Caco-2 (cell line): ENCODE data around the gene POLD2. TPM values are rescaled to one million over a fixed set of nuclear protein-coding genes. Genes with fewer than 3 reads are reported as not detected.
A peak's percentile ranks its signal among the peaks of the same experiment; 100 is the strongest.

Experiments used
- BruUV-seq: library from RNA; stranded (reverse); fragments of 400-500 nt; replicated peaks from 2 replicates; lab custom pipeline; 2021; lab: Mats Ljungman, UMichigan
- CTCF ChIA-PET: fragments of 300-600 bp; sonication (Branson Sonifier 250); formaldehyde crosslinking; loops from one replicate; lab custom pipeline; 2022; ENCODE audit warnings: antibody characterized with exemption; lab: Charles Lee
- POLR2A ChIA-PET: fragments of 300-600 bp; sonication (Branson Sonifier 250); formaldehyde crosslinking; loops from one replicate; lab custom pipeline; 2022; ENCODE audit warnings: antibody characterized with exemption; lab: Charles Lee
- DNase-seq, 2 experiments: peaks; one replicate each; pipeline versions ENCODE4 v3.0.0 to v3.0.0-alpha.2; 2020 to 2022
- H3K27me3 ChIP-seq: replicated peaks from 2 replicates; pipeline ENCODE4 v1.6.0; 2011; ENCODE audit warnings: low read length; ENCODE audit not compliant: control insufficient read depth, insufficient read depth
- H3K36me3 ChIP-seq: 2 replicates; pipeline ENCODE4 v1.5.1; 2011; ENCODE audit warnings: low read length; ENCODE audit not compliant: control insufficient read depth, insufficient read depth
- H3K4me1 ChIP-seq: fragments of 250-450 bp; sonication (Bioruptor Pico); 2 replicates; pipeline ENCODE4 v1.5.1; 2020; ENCODE audit warnings: mild to moderate bottlenecking
- H3K4me3 ChIP-seq: 2 replicates; pipeline ENCODE4 v1.5.1; 2011; ENCODE audit warnings: low read depth, mild to moderate bottlenecking, control low read depth, low read length
- H3K9me3 ChIP-seq: fragments of 250-450 bp; sonication (Bioruptor Pico); 2 replicates; pipeline ENCODE4 v1.5.1; 2020; ENCODE audit warnings: mild to moderate bottlenecking, moderate library complexity
- H3K27ac Mint-ChIP-seq: one replicate; pipeline ENCODE4 v1.8.0; 2022; ENCODE audit warnings: mixed read lengths; ENCODE audit not compliant: unreplicated experiment
- H3K27me3 Mint-ChIP-seq: one replicate; pipeline ENCODE4 v1.8.0; 2022; ENCODE audit warnings: mixed read lengths; ENCODE audit not compliant: insufficient read depth, unreplicated experiment
- H3K36me3 Mint-ChIP-seq: one replicate; pipeline ENCODE4 v1.8.0; 2022; ENCODE audit warnings: mild to moderate bottlenecking, mixed read lengths; ENCODE audit not compliant: insufficient read depth, unreplicated experiment
- H3K4me1 Mint-ChIP-seq: one replicate; pipeline ENCODE4 v1.8.0; 2022; ENCODE audit warnings: low read depth, mixed read lengths; ENCODE audit not compliant: unreplicated experiment
- H3K4me3 Mint-ChIP-seq: one replicate; pipeline ENCODE4 v1.8.0; 2022; ENCODE audit warnings: mild to moderate bottlenecking, moderate library complexity, mixed read lengths; ENCODE audit not compliant: unreplicated experiment
- H3K9me3 Mint-ChIP-seq: one replicate; pipeline ENCODE4 v1.8.0; 2022; ENCODE audit warnings: mixed read lengths; ENCODE audit not compliant: unreplicated experiment
- intact Hi-C: fragments of 100-400 bp; cut with micrococcal nuclease; formaldehyde crosslinking; loops from one replicate; pipeline ENCODE4 v1.10.0; 2022; ENCODE audit not compliant: unreplicated experiment
- total RNA-seq: library from RNA; stranded (reverse); gene quantifications from 2 replicates; pipeline ENCODE4 v1.2.3, GENCODE V29; 2022
- TF ChIP-seq, protein P1 (sequence below), 2 experiments: fragments of 200-600 bp in 1 of 2; IDR thresholded peaks; 1 replicate in 1 of 2; 2 replicates in 1 of 2; pipeline versions ENCODE4 v1.5.1 to v1.8.0; 2011 to 2022; ENCODE audit warnings: antibody characterized with exemption in 1 of 2, control low read depth in 1 of 2, inconsistent platforms in 1 of 2, low read depth in 1 of 2, low read length in 1 of 2, mild to moderate bottlenecking in 1 of 2, moderate library complexity in 1 of 2; ENCODE audit not compliant: insufficient read depth in 1 of 2, severe bottlenecking in 1 of 2, unreplicated experiment in 1 of 2

The POLD2 gene
- total RNA-seq, 1 experiment from 2014 or later = 140 TPM

GRCh38 chr7:44145969-44146911 is 22.9 kb upstream of the POLD2 start:
- no peaks in the 10 kb centered on the region for H3K9me3 Mint-ChIP-seq
- peaks cover 2% of the 10 kb centered on the region for H3K4me1 Mint-ChIP-seq
- H3K36me3 Mint-ChIP-seq = no peaks in the 10 kb centered on the region
- intact Hi-C loops = no loop called here
- H3K27me3 Mint-ChIP-seq = no peaks in the 10 kb centered on the region
- TF ChIP-seq, protein P1, sequence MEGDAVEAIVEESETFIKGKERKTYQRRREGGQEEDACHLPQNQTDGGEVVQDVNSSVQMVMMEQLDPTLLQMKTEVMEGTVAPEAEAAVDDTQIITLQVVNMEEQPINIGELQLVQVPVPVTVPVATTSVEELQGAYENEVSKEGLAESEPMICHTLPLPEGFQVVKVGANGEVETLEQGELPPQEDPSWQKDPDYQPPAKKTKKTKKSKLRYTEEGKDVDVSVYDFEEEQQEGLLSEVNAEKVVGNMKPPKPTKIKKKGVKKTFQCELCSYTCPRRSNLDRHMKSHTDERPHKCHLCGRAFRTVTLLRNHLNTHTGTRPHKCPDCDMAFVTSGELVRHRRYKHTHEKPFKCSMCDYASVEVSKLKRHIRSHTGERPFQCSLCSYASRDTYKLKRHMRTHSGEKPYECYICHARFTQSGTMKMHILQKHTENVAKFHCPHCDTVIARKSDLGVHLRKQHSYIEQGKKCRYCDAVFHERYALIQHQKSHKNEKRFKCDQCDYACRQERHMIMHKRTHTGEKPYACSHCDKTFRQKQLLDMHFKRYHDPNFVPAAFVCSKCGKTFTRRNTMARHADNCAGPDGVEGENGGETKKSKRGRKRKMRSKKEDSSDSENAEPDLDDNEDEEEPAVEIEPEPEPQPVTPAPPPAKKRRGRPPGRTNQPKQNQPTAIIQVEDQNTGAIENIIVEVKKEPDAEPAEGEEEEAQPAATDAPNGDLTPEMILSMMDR (IDR thresholded peaks at IDR 0.05; ENCODE audit: insufficient read depth in 1 of 2, low read depth in 1 of 2, low read length in 1 of 2, severe bottlenecking in 1 of 2, unreplicated experiment in 1 of 2) = no peak
- ChIA-PET CTCF (no interaction called here), POLR2A (no interaction called here)
- Histone ChIP-seq H3K4me3 (no peak overlapping the region), H3K9me3 (no peaks in the 10 kb centered on the region), H3K4me1 (peaks cover 4% of the 10 kb centered on the region), H3K27me3 (no peaks in the 10 kb centered on the region), H3K36me3 (no peaks in the 10 kb centered on the region)
- H3K4me3 Mint-ChIP-seq = no peak overlapping the region
- BruUV-seq = no TSS peak
- no peak overlapping the region for H3K27ac Mint-ChIP-seq
- peak in 1 of 2 experiments; percentile 53 for DNase-seq

DNA sequence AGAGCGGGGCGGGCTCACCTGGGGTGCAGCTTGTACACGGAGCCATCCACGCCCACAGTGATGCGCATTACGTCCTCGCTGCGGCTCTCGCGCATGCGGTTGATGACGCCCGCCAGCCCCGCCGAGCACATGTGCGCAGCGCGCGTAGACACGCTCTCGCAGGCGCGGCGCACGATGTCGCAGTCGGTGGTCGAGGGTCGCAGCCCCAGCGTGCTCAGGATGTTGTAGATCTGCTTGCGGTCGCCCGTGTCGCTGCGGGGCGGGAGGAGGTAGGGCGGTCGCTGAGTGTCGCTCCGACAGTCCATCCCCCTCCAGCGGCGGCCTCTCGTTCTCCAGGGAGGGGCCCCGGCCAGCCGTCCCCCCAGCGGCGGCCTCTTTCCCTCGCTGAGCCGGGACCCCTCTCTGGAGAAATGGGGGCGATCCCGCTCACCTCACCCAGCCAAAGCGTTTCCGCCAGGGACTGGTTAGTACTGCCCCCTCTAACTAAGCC is 22.2 kb upstream of the POLD2 start:
- Mint-ChIP-seq H3K27ac (no peak overlapping the region), H3K36me3 (no peaks in the 10 kb centered on the region), H3K27me3 (no peaks in the 10 kb centered on the region), H3K4me3 (no peak overlapping the region), H3K9me3 (no peaks in the 10 kb centered on the region), H3K4me1 (peaks cover 7% of the 10 kb centered on the region)
- Histone ChIP-seq H3K27me3 (no peaks in the 10 kb centered on the region), H3K4me1 (peaks cover 7% of the 10 kb centered on the region), H3K9me3 (no peaks in the 10 kb centered on the region), H3K4me3 (no peak overlapping the region), H3K36me3 (no peaks in the 10 kb centered on the region)
- ChIA-PET POLR2A (no interaction called here), CTCF (no interaction called here)
- BruUV-seq = no TSS peak
- TF ChIP-seq, protein P1 (IDR thresholded peaks at IDR 0.05; ENCODE audit: insufficient read depth in 1 of 2, low read depth in 1 of 2, low read length in 1 of 2, severe bottlenecking in 1 of 2, unreplicated experiment in 1 of 2) = no peak
- DNase-seq = peak in 1 of 2 experiments; percentile 18
- intact Hi-C loops = no loop called here

DNA sequence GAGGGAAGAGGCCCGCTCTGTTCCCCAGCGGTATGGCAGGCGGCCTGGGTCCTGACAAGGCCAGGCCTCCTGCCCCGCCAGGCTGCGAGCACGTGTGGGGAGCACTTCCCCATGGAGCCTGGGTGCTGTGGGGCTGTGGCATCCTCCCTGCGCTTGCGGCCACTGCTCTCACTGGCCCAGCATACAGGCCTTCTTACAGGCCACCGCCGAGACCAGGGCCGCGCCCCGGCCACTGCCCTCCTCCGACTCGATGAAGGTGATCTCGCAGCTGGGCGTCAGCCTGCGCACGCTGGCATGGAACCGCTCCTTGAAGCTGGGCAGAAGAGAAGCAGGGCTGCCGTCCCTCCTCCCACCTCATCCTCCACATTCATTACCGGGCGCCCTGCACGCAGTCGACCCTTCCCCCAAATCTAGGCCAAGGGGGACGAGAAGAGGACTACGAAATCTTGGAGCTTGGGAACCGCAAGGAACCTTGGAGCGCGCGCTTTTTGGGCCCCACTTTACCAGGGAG is 21.7 kb upstream of the POLD2 start:
- peak in 1 of 2 experiments; percentile 12 for DNase-seq
- Mint-ChIP-seq H3K9me3 (no peaks in the 10 kb centered on the region), H3K27me3 (no peaks in the 10 kb centered on the region), H3K27ac (no peak overlapping the region), H3K36me3 (no peaks in the 10 kb centered on the region), H3K4me1 (peaks cover 7% of the 10 kb centered on the region), H3K4me3 (no peak overlapping the region)
- no peak overlapping the region for H3K4me3 ChIP-seq
- BruUV-seq = no TSS peak
- H3K36me3 ChIP-seq = no peaks in the 10 kb centered on the region
- CTCF ChIA-PET = no interaction called here
- POLR2A ChIA-PET = no interaction called here
- H3K9me3 ChIP-seq = no peaks in the 10 kb centered on the region
- intact Hi-C loops = no loop called here
- H3K4me1 ChIP-seq = peaks cover 7% of the 10 kb centered on the region
- TF ChIP-seq, protein P1 (IDR thresholded peaks at IDR 0.05; ENCODE audit: insufficient read depth in 1 of 2, low read depth in 1 of 2, low read length in 1 of 2, severe bottlenecking in 1 of 2, unreplicated experiment in 1 of 2) = no peak
- H3K27me3 ChIP-seq = no peaks in the 10 kb centered on the region
